Duodenal mucosa (tissue), 2 donors: ENCODE data around the gene TCL1A.
"Not testable (repeated sequence)": the region's sequence is repeated elsewhere in the genome, so short reads cannot be mapped to it uniquely, and the experiment has no call there.

Experiments
- H3K27ac ChIP-seq: one replicate; pipeline ENCODE4 v1.7.0; 2013; ENCODE audit warnings: low read depth, low read length
- H3K27me3 ChIP-seq, 2 donors: one replicate each; pipeline ENCODE4 v1.7.0; 2013; ENCODE audit warnings: low read length in 2 of 2, control low read depth in 1 of 2; ENCODE audit not compliant: insufficient read depth in 2 of 2, control insufficient read depth in 1 of 2
- H3K36me3 ChIP-seq, 2 donors: one replicate each; pipeline ENCODE4 v1.7.0; 2013; ENCODE audit warnings: low read length in 2 of 2, control low read depth in 1 of 2; ENCODE audit not compliant: insufficient read depth in 2 of 2, control insufficient read depth in 1 of 2
- H3K4me1 ChIP-seq, 2 donors: one replicate each; pipeline ENCODE4 v1.7.0; 2013; ENCODE audit warnings: low read length in 2 of 2, control low read depth in 1 of 2; ENCODE audit not compliant: insufficient read depth in 2 of 2, control insufficient read depth in 1 of 2
- H3K4me3 ChIP-seq, 2 donors: one replicate each; pipeline ENCODE4 v1.7.0; 2013; ENCODE audit warnings: low read length in 2 of 2, low read depth in 1 of 2
- H3K9ac ChIP-seq, 2 donors: one replicate each; pipeline ENCODE4 v1.7.0; 2013; ENCODE audit warnings: low read length in 2 of 2, low read depth in 1 of 2
- H3K9me3 ChIP-seq, 2 donors: one replicate each; pipeline ENCODE4 v1.7.0; 2013; ENCODE audit warnings: low read length in 2 of 2, control low read depth in 1 of 2; ENCODE audit not compliant: control insufficient read depth in 1 of 2

Gene TCL1A

DNA sequence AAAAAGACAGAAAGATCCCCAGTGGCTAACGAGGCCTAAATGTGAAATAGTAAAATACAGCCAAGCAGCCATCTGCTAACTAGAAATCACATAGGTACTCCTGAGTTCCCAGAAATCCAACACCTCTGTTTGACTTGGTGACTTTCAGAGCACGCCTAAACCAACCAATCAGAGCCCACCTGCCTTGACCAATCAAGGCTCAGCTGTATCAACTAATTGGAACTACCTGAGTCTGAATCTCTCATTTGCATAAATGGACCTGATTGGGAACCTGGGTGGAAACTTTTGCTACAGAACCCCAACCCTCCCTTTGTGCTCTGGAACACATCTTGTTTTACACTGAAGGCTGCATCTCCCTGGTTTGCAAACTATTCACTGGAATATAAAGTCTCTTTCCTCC lies 32.8 kb downstream of the TCL1A start:
- peaks cover 0 to 6% of the 10 kb centered on the region in 2 donors for H3K27me3 ChIP-seq
- H3K4me1 ChIP-seq = no peaks in the 10 kb centered on the region
- no peak overlapping the region for H3K4me3 ChIP-seq
- no peak overlapping the region for H3K27ac ChIP-seq
- H3K9me3 ChIP-seq = no peaks in the 10 kb centered on the region
- no peaks in the 10 kb centered on the region for H3K36me3 ChIP-seq
- no peak overlapping the region for H3K9ac ChIP-seq

GRCh38 chr14:95679998-95680735 lies 33.8 kb downstream of the TCL1A start:
- H3K27me3 ChIP-seq = peaks cover 0 to 3% of the 10 kb centered on the region in 2 donors
- H3K9me3 ChIP-seq = no peaks in the 10 kb centered on the region
- no peaks in the 10 kb centered on the region for H3K36me3 ChIP-seq
- H3K4me3 ChIP-seq = no peak overlapping the region
- H3K4me1 ChIP-seq = no peaks in the 10 kb centered on the region
- H3K9ac ChIP-seq = no peak overlapping the region
- H3K27ac ChIP-seq = no peak overlapping the region

- H3K27me3 ChIP-seq = no peaks in the 10 kb centered on the region
- H3K4me1 ChIP-seq = no peaks in the 10 kb centered on the region
- H3K9ac ChIP-seq = no peak overlapping the region
- H3K36me3 ChIP-seq = no peaks in the 10 kb centered on the region
- no peak overlapping the region for H3K4me3 ChIP-seq
- no peak overlapping the region for H3K27ac ChIP-seq
- H3K9me3 ChIP-seq = no peaks in the 10 kb centered on the region
Observed at GRCh38 chr14:95679148-95679815, 34.6 kb downstream of the TCL1A start.

GRCh38 chr14:95677179-95677835 lies 36.6 kb downstream of the TCL1A start:
- no peaks in the 10 kb centered on the region for H3K36me3 ChIP-seq
- no peaks in the 10 kb centered on the region for H3K9me3 ChIP-seq
- no peak overlapping the region for H3K4me3 ChIP-seq
- no peak overlapping the region for H3K27ac ChIP-seq
- H3K9ac ChIP-seq = no peak overlapping the region
- H3K4me1 ChIP-seq = no peaks in the 10 kb centered on the region
- H3K27me3 ChIP-seq = peaks cover 0 to 7% of the 10 kb centered on the region in 2 donors

DNA sequence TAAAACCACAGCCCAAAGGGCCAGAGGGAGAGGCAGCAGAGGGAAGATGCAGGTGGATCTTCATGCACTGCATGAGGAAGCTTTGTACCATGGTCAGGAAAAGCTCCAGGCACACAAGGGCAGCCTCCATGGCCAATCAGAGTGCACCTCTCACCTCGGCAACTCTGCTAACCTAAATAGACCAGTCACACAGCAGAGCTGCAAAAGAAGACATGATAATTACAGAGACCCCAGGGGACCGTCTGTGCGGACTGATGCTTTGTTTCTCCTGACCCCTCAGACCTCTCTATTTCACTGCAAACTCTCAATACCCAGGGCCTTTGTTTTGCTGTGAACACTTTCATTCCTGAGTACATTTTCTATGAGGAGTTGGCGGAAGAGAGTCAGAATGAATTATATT lies 38.4 kb downstream of the TCL1A start:
- H3K36me3 ChIP-seq = no peaks in the 10 kb centered on the region
- H3K9ac ChIP-seq = no peak overlapping the region
- no peak overlapping the region for H3K4me3 ChIP-seq
- no peaks in the 10 kb centered on the region for H3K4me1 ChIP-seq
- H3K27ac ChIP-seq = no peak overlapping the region
- no peaks in the 10 kb centered on the region for H3K9me3 ChIP-seq
- H3K27me3 ChIP-seq = peaks cover 0 to 7% of the 10 kb centered on the region in 2 donors

DNA sequence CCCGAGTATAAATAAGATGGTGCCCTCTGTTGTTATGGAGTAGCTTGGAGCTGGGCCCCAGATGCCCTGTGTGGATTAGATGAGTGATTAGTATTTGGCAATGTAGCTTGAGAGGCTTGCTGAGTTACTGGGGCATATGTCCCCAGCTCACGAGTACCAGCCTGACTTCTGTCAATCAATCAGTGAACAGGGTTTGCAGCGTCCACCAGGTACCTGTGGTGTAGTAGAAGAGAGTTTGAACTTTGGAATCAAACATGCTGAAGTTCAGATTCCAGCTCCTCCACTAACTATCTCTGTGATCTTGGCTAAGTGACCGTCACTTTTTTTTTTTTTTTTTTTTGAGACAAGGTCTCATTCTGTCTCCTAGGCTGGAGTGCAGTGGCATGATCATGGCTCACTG lies 39.3 kb downstream of the TCL1A start:
- H3K27me3 ChIP-seq = peaks cover 0 to 7% of the 10 kb centered on the region in 2 donors
- no peak overlapping the region for H3K27ac ChIP-seq
- no peaks in the 10 kb centered on the region for H3K4me1 ChIP-seq
- no peaks in the 10 kb centered on the region for H3K9me3 ChIP-seq
- H3K36me3 ChIP-seq = no peaks in the 10 kb centered on the region
- H3K4me3 ChIP-seq = no peak overlapping the region
- no peak overlapping the region for H3K9ac ChIP-seq

- H3K9ac ChIP-seq = no peak overlapping the region
- H3K36me3 ChIP-seq = no peaks in the 10 kb centered on the region
- no peaks in the 10 kb centered on the region for H3K4me1 ChIP-seq
- peaks cover 0 to 11% of the 10 kb centered on the region in 2 donors for H3K27me3 ChIP-seq
- H3K27ac ChIP-seq = no peak overlapping the region
- H3K9me3 ChIP-seq = no peaks in the 10 kb centered on the region
- no peak overlapping the region for H3K4me3 ChIP-seq
Observed at GRCh38 chr14:95668235-95668772, 45.6 kb downstream of the TCL1A start.

GRCh38 chr14:95667249-95667693 lies 46.7 kb downstream of the TCL1A start:
- no peaks in the 10 kb centered on the region for H3K36me3 ChIP-seq

DNA sequence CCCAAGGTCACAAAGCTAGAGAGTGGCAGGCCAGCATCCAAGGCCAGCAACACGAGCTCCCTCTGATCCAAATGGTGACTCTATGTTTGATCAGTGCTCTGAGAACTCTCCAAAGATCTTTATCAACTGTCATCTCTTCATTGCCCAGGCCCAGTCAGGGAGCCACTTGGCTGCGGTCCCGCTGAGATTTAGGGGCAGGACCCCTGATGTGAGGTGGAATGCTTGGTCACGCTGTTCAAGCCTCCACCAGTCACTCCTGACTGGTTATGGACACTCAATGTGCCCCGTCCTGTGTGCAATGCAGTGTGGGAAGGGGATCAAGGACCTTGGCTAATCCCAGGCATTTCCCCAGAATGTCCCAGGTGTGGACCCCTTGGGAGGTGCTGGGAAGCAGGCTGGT lies 47.5 kb downstream of the TCL1A start:
- H3K27me3 ChIP-seq = peaks cover 0 to 4% of the 10 kb centered on the region in 2 donors
- no peak overlapping the region for H3K4me3 ChIP-seq
- no peaks in the 10 kb centered on the region for H3K9me3 ChIP-seq
- H3K36me3 ChIP-seq = no peaks in the 10 kb centered on the region
- no peak overlapping the region for H3K9ac ChIP-seq
- peaks cover 0 to 5% of the 10 kb centered on the region in 2 donors for H3K4me1 ChIP-seq
- H3K27ac ChIP-seq = no peak overlapping the region

More at GRCh38 chr14:95667249-95667693, 46.7 kb downstream of the TCL1A start:
- H3K4me1 ChIP-seq = peaks cover 0 to 5% of the 10 kb centered on the region in 2 donors
- no peak overlapping the region for H3K9ac ChIP-seq
- no peak overlapping the region for H3K27ac ChIP-seq
- no peak overlapping the region for H3K4me3 ChIP-seq
- peaks cover 0 to 4% of the 10 kb centered on the region in 2 donors for H3K27me3 ChIP-seq
- H3K9me3 ChIP-seq = no peaks in the 10 kb centered on the region

- not testable (repeated sequence) for H3K4me1 ChIP-seq, H3K9ac ChIP-seq, H3K27ac ChIP-seq
Observed at GRCh38 chr14:95665530-95665929, 48.4 kb downstream of the TCL1A start.

More at GRCh38 chr14:95665530-95665929, 48.4 kb downstream of the TCL1A start:
- not testable (repeated sequence) for H3K9me3 ChIP-seq, H3K27me3 ChIP-seq, H3K36me3 ChIP-seq, H3K4me3 ChIP-seq
